ENCODE results near the gene IFI27L1.

IFI27L1 gene

GRCh38 chr14:94139006-94139405 lies 57.9 kb downstream of the IFI27L1 start:
- Histone ChIP-seq H3K4me1 (peaks cover 0 to 3% (median 0%) of the 10 kb centered on the region in 4 donors), H3K27ac (no peak overlapping the region), H3K4me3 (no peak overlapping the region), H3K36me3 (no peaks in the 10 kb centered on the region), H3K9me3 (peaks cover 0 to 4% (median 0%) of the 10 kb centered on the region in 3 donors), H3K27me3 (peaks cover 0 to 16% of the 10 kb centered on the region in 2 donors)
- DNase-seq, result no peak
- intact Hi-C loops (cut with DNase I; ENCODE audit: low total_unique reads), result loop anchor here (5.0 to 10.0 kb wide), 2 partner anchors 102 to 194 kb away; no protein-coding TSS in a partner anchor
- no peak for TF ChIP-seq CTCF (IDR thresholded peaks at IDR 0.05)

DNA sequence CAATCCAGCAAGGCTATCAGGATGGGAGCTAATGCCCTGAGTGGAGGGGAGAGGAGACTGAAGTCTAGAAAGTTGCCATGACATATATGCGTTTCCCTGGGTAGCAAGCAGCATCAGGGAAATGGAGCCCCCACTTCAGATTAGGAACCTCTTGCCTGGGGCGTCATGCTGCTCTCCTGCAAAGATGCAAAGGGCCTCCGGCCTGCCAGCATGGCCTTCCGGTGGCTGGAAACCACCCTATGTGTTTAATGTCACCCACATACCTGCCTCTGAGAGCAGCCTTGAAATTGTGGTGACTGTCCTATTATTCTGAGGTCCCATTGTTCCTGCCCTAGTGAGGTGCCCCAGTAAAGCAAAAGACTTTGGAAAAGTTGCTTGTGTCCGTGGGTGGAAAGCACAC lies 58.3 kb downstream of the IFI27L1 start:
- Histone ChIP-seq H3K36me3 (no peaks in the 10 kb centered on the region), H3K27ac (no peak overlapping the region), H3K9me3 (peaks cover 0 to 4% (median 0%) of the 10 kb centered on the region in 3 donors), H3K4me3 (no peak overlapping the region), H3K27me3 (peaks cover 0 to 16% of the 10 kb centered on the region in 2 donors), H3K4me1 (peaks cover 0 to 3% (median 0%) of the 10 kb centered on the region in 4 donors)
- DNase-seq, result no peak
- no peak for TF ChIP-seq CTCF (IDR thresholded peaks at IDR 0.05)
- intact Hi-C loops (cut with DNase I; ENCODE audit: low total_unique reads), result loop anchor here (5.0 to 10.0 kb wide), 2 partner anchors 102 to 195 kb away; no protein-coding TSS in a partner anchor

DNA sequence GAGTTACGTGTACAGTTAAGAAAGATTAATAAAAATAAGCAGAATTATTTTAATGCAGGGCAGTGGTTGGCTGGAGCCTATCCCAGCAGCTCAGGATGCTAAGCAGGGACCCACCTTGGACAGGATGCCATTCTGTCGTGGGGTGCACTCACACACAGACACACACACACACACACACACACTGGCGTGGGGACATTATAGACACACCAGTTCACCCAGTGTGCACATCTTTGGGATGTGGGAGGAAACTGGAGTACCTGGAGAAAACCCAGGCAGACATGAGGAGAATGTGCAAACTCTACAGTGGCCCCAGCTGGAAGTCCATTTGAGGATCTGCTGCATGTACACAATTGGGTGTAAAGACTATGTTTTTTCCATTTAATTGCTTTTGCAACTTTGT lies 61.1 kb downstream of the IFI27L1 start:
- no peaks in the 10 kb centered on the region for H3K4me1 ChIP-seq
- H3K36me3 ChIP-seq, result no peaks in the 10 kb centered on the region
- H3K4me3 ChIP-seq, result no peak overlapping the region
- H3K27ac ChIP-seq, result no peak overlapping the region
- no peak for TF ChIP-seq CTCF (IDR thresholded peaks at IDR 0.05)
- intact Hi-C loops (cut with DNase I; ENCODE audit: low total_unique reads), result no loop called here
- no peak for DNase-seq
- H3K27me3 ChIP-seq, result peaks cover 0 to 16% of the 10 kb centered on the region in 2 donors
- no peaks in the 10 kb centered on the region for H3K9me3 ChIP-seq

DNA sequence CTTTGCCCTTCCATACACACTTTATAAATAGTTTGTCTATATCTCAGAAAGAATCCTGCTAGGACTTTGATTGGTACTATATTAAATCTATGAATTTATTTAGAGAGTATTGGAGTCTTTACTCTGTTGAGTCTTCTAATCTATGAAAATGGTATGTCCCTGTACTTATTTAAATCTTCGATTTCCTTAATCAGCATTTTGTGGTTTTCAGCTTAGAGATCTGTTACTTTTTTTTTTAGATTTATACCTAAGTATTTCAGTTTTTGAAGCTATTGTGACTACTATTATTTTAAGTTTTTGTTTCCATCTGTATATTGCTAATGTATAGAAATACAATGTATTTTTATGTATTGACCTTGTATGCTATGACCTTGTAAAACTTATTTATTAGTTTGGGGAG lies 61.7 kb downstream of the IFI27L1 start:
- Histone ChIP-seq H3K4me1 (no peaks in the 10 kb centered on the region), H3K36me3 (no peaks in the 10 kb centered on the region), H3K9me3 (no peaks in the 10 kb centered on the region), H3K27ac (no peak overlapping the region), H3K27me3 (peaks cover 0 to 14% of the 10 kb centered on the region in 2 donors), H3K4me3 (no peak overlapping the region)
- no peak for TF ChIP-seq CTCF (IDR thresholded peaks at IDR 0.05)
- intact Hi-C loops (cut with DNase I; ENCODE audit: low total_unique reads), result no loop called here
- no peak for DNase-seq

DNA sequence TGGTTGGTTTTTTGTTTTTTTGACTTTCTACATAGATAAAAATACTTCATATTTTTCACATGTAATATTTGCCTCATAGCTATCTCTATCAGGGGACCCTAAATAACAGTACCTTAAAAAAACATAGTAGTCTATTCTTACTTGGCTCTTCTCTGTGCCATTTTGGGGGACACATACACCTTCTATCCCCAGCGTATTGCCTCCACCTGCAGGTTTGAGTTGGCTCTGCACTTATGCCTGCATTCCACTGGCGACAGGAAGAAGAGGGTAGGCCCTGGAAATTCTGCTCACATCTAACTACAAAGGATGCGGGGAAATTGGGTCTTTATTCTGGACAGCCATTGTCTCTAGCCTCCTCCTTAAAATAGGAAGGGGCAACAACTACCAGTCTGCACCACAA lies 62.1 kb downstream of the IFI27L1 start:
- Histone ChIP-seq H3K9me3 (no peaks in the 10 kb centered on the region), H3K27me3 (peaks cover 0 to 10% of the 10 kb centered on the region in 2 donors), H3K27ac (no peak overlapping the region), H3K4me1 (no peaks in the 10 kb centered on the region), H3K4me3 (no peak overlapping the region), H3K36me3 (no peaks in the 10 kb centered on the region)
- intact Hi-C loops (cut with DNase I; ENCODE audit: low total_unique reads), result no loop called here
- DNase-seq, result no peak
- no peak for TF ChIP-seq CTCF (IDR thresholded peaks at IDR 0.05)

GRCh38 chr14:94143711-94144110 lies 62.6 kb downstream of the IFI27L1 start:
- intact Hi-C loops (cut with DNase I; ENCODE audit: low total_unique reads), result no loop called here
- DNase-seq, result no peak
- Histone ChIP-seq H3K4me3 (no peak overlapping the region), H3K36me3 (no peaks in the 10 kb centered on the region), H3K27me3 (peaks cover 0 to 6% of the 10 kb centered on the region in 2 donors), H3K4me1 (no peaks in the 10 kb centered on the region), H3K9me3 (no peaks in the 10 kb centered on the region), H3K27ac (no peak overlapping the region)
- no peak for TF ChIP-seq CTCF (IDR thresholded peaks at IDR 0.05)

All from tibial artery (tissue), 4 donors.